DMS53 (cell line): ENCODE measurements around the gene CD86.

Experiments used
- DNase-seq: peaks from one replicate; lab custom pipeline; 2025; lab: John Stamatoyannopoulos, UW

CD86 gene

GRCh38 chr3:122092460-122093165, 37.5 kb downstream of the CD86 start:
- DNase-seq = peak; percentile 36

GRCh38 chr3:122094125-122094524, 39.0 kb downstream of the CD86 start:
- DNase-seq = no peak

GRCh38 chr3:122094693-122095092, 39.5 kb downstream of the CD86 start:
- DNase-seq = no peak

GRCh38 chr3:122097141-122097540, 42.0 kb downstream of the CD86 start:
- no peak for DNase-seq

- DNase-seq = no peak
These were observed 43.4 kb downstream of the CD86 start for GRCh38 chr3:122098611-122099010.

GRCh38 chr3:122099255-122099654, 44.1 kb downstream of the CD86 start:
- no peak for DNase-seq

- no peak for DNase-seq
These were observed 44.9 kb downstream of the CD86 start for GRCh38 chr3:122100083-122100482.

- DNase-seq = peak; percentile 42
These were observed 45.7 kb downstream of the CD86 start for GRCh38 chr3:122100591-122101463.

- DNase-seq = peak; percentile 87
These were observed 46.5 kb downstream of the CD86 start for GRCh38 chr3:122101646-122102045.

- DNase-seq = no peak
These were observed 47.2 kb downstream of the CD86 start for GRCh38 chr3:122102191-122102935.

- no peak for DNase-seq
These were observed 48.8 kb downstream of the CD86 start for GRCh38 chr3:122103821-122104514.

- no peak for DNase-seq
These were observed 49.5 kb downstream of the CD86 start for GRCh38 chr3:122104515-122105194.

- DNase-seq = peak; percentile 76
These were observed 50.5 kb downstream of the CD86 start for GRCh38 chr3:122105626-122106025.

GRCh38 chr3:122107171-122107570, 52.0 kb downstream of the CD86 start:
- no peak for DNase-seq

- no peak for DNase-seq
These were observed 56.8 kb downstream of the CD86 start for GRCh38 chr3:122111974-122112373.

GRCh38 chr3:122112754-122113153, 57.6 kb downstream of the CD86 start:
- DNase-seq = no peak

GRCh38 chr3:122123850-122124249, 68.7 kb downstream of the CD86 start:
- DNase-seq = no peak

- no peak for DNase-seq
These were observed 77.9 kb downstream of the CD86 start for GRCh38 chr3:122132949-122133540.

GRCh38 chr3:122146466-122146865, 91.3 kb downstream of the CD86 start:
- DNase-seq = no peak

GRCh38 chr3:122148941-122149627, 93.9 kb downstream of the CD86 start:
- no peak for DNase-seq
